RPMI8226 (cell line): ENCODE results near the gene XPO6.
A peak's percentile ranks its signal among the peaks of the same experiment; 100 is the strongest.

Experiments used
- DNase-seq: peaks from one replicate; pipeline ENCODE4 v3.0.0-alpha.2; 2015

XPO6 gene

DNA sequence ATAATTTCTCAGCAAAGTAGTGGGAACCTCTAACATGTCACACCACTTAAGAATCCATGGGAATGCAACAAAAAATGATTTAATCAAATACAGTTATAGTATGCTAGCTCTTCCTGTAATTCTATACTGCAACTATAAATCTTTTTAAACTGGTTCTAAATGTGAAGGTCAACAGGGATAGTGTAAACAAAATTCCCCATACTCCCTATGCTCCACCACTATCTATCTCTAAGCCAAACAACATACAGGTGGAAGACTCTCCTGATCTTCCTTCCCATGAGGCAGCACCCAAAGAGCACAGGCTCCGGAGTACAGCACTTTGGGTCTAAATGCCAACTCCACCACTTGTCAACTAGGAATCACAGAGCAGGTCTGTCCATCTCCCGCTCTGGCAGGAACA, 4.4 kb downstream of the XPO6 start:
- DNase-seq, result no peak

DNA sequence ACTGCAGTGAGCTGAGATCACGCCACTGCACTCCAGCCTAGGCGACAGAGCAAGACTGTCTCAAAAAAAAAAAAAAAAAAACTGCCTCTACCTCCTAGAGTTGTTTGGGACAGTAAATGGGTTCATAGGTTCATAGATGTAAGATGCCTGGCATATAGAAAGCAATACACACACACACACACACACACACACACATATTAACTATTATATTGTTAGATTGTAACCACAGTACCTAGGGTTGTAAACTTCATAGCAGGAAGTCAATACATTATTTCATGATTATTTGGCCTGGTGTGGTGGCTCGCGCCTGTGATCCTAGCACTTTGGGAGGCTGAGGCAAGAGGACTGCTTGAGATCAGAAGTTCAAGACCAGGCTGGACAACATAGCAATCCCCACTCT, 5.8 kb downstream of the XPO6 start:
- DNase-seq, result no peak

DNA sequence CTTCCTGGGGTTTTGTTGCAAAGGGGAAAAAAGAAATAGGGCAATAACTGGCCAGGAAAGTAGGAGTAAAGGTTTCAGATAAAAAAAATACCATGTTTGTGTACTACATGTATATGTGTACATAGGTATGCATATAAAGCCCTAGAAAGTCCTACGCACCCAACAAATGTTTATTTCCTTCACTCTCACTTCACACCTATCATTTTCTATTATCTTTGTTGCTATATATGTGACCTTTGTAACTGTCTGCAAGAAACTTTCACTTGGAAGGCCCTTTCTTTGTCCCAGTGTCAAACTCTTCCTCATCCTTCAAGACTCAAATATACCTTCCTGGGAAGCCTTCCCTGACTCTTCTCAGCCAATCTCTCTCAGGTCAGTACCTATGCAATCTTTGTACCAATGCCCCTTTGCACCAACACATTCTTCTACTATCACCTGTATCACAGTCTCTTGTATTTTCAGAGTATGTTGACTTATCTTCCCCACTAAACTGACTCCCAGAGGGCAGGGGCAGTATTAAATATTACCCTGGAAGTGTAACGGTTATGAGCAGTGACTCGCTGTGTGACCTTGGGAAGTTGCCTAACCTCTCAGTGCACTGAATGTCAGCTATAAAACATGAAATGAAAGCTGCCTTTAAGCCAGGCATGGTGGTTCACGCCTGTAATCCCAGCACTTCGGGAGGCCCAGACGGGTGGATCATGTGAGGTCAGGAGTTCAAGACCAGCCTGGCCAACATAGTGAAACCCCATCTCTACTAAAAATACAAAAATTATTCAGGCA, 6.5 kb downstream of the XPO6 start:
- DNase-seq, result no peak

- DNase-seq, result no peak
These were observed 7.1 kb downstream of the XPO6 start for GRCh38 chr16:28204622-28205021.

GRCh38 chr16:28204204-28204603, 7.6 kb downstream of the XPO6 start:
- no peak for DNase-seq

GRCh38 chr16:28202147-28202746, 9.5 kb downstream of the XPO6 start:
- DNase-seq, result no peak

DNA sequence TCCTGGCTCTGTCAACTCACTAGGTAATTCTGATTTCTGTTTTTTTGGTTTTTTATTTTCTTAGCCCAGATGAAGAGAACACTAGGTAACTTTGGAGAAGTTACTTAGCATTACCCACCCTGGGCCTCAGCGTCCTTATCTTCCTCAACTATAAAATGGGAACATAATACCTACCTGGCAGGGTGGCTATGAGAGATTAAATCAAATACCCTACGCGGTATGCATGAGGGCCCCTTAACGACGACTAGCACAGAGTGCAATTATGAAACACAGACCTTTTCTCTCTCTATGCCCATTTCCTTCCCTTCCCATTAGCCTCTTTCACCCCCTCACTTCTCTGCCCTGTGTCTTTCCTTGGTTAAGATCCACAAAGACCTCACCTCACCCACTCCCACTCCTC, 11.1 kb downstream of the XPO6 start:
- DNase-seq, result no peak

- no peak for DNase-seq
These were observed 15.3 kb downstream of the XPO6 start for GRCh38 chr16:28196387-28196987.

DNA sequence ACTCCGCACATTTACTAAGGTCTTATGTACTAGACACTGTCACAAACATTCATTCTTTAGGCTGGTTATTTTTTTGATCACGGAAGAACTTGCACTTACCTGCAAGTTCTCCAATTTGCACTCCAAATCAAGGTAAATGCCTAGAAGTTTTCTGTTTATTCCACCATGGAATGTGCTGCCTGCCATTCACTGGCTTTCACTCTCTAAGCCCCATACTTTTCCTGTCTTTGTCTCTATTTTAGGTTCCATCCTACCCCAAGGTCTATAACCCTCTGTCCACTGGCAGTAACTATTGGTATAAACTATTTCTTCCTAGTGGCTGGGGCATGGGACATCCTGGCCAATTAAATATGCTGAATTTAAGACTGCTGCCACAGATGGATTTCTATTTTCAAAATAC, 15.9 kb downstream of the XPO6 start:
- DNase-seq, result no peak

- DNase-seq, result no peak
These were observed 18.0 kb downstream of the XPO6 start for GRCh38 chr16:28193530-28194423.

DNA sequence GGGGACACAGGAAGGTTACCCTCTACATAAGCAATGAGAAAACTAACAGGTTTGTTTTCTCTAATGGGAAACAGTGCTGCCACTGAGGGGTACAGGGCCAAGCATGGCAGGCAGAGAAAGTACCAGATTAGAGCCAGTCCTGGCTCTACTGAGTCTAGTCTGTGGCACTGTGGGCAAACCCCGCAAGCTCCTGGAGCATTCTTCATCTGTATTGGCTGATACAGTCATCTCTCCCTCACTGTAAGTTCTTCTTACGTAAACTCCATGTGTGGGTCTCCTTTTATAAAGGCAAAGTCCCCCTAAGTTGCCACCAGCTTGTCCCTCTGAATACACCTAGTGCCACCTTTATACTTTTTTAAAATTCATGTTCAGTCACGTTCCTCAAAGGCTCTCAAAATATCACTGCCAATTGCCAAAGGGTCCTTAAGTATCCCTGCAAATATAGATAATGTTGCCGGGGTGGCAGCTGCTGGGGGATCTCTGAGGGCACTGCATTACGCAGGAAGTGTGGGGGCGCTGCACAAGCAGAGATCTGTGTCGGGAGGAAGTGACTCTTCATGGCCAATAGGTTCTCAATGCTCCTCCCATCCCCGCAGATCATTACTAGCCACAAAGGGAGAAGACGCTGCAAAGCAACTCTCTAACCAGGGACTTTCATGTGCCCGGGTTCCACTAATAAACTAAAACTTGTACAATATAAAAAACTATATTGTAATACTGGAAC, 18.8 kb downstream of the XPO6 start:
- no peak for DNase-seq

DNA sequence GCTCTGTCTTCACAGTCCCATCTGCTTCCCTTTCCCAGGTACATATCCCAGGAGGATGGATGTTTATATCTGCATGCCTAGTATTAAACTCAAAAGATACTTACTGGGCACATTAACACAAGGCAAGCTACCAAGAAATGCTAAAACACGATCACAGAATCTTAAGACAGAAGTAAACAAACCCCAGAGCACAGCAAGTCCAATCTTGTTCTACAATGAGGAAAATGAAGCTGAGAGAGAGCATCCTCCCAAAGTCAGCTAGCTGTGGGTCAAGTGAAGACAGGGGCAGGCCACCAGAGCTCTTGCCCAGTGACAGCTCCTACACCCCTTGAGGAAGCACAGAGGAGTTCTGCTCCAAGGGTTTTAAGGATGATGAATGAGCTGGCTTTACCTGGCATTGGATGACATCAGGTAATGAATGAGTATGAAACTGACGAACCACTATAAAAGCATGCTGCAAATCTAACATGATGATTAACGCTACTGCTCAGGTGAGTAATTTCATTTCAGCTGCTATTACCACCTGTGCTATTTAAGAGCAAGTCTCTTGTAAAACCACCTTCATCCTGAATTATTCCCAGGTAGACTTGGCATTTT, 20.3 kb downstream of the XPO6 start:
- no peak for DNase-seq

- DNase-seq, result no peak
These were observed 22.5 kb downstream of the XPO6 start for GRCh38 chr16:28189245-28189644.

DNA sequence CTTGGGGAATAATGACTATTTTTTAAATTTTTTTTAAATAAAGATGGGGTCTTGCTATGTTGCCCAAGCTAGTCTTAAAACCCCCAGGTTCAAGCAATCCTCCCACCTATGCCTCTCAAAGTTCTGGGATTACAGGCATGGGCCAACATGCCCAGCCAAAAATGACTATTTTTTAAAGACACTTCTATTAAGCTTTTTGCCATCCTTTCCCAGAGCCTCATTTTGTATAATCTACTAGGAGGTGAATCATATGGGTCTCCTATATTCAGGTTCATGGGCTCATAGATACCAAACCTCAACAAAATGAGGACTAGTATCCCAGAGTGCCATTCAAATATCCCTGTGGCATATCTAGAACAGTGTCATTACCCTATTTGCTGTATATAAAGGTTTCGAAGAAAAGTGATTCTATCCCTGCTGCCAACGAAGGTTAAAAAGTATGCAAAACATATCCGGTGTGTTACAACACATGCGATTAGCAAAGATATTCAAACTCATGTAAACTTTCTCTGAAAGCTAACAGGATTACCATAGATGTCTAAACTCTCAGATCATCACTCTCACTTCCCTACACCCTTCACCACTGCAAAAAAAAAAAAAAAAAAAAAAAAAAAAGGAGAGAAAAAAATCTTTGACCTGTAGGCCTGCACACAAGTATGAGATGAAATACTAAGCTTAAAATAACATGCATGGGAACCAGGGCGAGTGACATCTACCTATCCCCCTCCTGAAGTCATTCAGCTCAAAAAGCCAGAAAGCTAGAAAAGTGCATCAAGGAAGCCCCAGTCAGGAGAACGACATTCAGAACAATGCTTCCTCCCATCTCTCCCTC, 23.5 kb downstream of the XPO6 start:
- peak; percentile 40 for DNase-seq

DNA sequence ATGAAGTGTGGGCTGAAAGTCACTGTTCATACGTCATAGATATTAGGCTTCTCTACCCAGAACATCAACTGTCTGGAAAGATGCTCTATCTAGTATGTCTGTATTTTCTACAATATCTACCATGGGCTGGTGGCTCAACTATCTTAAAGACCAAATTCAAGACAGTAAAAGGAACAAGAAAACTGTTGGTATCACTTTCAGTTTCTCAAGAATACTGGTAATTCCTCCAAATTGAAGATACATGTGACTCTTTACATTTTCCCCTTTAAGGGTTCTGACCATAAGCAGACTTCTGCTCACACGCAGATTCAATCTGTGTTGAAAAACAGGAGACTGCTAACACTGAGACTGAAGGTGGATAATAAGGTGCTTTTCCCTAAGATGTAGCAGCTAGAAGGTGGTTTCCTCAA, 24.2 kb downstream of the XPO6 start:
- no peak for DNase-seq

DNA sequence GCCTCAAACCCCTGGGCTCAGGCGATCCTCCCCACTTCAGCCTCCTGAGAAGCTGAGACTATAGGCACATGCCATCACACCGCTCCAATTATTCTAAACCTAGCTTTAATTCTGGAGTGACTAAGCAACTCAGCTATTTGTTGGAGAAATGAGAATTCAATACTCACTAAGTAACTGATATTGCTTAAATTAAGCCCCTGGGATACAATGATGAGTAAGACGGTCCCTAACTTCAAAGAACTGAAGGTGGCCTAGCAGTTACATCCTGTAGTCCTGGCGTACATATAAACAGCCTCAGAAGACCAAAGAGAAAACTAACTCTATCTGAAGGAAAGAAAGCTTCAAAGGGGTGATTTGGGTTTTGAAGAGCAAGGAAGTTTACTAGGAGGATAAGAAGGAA, 25.0 kb downstream of the XPO6 start:
- DNase-seq, result no peak

GRCh38 chr16:28185696-28186095, 26.1 kb downstream of the XPO6 start:
- DNase-seq, result no peak

DNA sequence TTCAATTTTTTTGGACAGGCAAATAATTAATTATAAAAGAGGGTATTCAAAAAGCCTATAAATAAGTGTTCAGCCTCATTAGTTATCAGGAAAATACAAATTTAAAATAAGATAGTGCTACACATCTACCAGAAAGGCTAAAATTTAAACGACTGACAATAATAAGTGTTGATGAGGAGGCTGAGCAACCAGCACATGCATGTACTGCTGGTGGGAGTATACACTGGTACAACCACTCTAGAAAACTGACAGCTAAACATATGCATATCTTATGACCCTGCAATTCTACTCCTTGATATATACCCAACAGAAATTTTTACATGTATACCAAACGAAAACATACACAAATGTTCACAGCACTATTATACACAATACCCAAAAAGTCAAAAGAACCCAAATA, 27.1 kb downstream of the XPO6 start:
- no peak for DNase-seq

- no peak for DNase-seq
These were observed 27.8 kb downstream of the XPO6 start for GRCh38 chr16:28183930-28184329.

DNA sequence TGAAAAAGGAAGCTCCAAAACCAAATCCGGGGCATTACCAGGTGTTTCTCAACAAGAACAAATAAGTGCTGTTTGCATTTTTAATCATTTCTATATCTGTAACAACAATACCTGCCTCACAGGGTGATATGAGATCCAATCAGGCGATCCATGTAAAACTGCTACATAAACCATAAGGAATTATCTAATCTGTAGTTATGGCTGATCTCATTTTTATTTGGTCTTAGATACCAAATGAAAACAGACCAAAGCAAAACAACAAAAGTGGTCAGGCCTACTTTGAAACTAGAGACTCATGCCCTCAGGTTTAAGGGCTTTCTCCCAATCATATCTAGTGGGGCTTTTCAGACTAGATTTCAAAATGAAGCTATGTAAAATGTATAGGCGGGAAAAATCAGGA, 28.3 kb downstream of the XPO6 start:
- no peak for DNase-seq

DNA sequence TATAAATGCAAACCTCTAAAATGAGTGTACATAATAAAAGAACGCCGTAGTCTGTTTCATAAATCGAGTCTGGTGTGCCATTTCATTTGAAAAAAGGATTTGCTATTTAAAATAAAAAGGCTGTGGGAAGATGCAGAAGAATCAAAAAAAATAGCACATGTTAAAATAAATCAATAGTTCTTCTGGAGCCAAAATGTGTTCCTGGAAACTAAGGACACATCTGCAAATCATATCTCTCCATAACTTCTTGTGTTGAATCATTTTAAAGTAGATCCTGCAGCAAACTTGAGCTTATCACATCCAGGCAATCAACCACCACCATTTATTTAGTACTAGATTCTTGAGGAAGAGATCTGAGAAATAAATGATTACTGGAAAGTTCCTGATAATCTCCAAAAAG, 29.0 kb downstream of the XPO6 start:
- no peak for DNase-seq
